HEK293T (cell line): ENCODE results near the gene TTC28.

Source experiments
- FOXK2 ChIP-seq: fragments of 450-650 bp; IDR thresholded peaks from 2 replicates; pipeline ENCODE4 v1.6.1; 2016; ENCODE audit warnings: mild to moderate bottlenecking
- SP1 ChIP-seq: fragments of 450-650 bp; IDR thresholded peaks from 2 replicates; pipeline ENCODE4 v1.6.1; 2017
- TARDBP ChIP-seq: fragments of 450-650 bp; IDR thresholded peaks from 2 replicates; pipeline ENCODE4 v1.6.1; 2016

DNA sequence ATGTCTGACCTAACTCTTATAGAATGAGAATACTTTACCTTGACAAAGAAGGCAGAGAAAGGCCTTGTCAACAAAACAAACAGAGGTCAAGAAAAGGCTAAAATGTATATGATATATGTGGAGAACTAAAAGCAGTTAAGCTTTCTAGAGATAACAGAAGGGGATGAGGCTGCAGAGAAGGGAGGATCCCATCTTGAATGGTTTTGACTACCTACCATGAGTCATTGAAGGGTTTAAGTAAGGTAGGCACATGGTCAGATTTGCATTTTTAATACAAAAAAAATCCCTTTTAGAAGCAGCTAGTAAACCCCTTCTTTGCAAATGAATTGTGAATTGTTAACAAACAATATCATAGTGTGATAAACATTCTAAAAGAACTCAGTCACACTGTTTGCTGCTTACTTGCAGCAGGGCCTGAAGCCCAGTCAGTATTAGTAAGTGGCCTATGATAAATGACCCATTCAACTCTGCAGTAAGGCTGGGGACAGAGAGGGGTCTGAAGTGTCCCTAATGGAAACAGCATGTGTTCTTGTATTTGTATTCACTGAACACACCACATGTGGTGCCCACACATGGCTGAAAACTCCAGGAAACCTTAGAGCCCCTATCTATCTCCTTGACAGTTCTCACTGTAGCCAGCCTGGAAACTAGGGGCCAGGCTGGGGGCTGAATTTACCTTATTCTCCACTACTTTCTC, 431.8 kb downstream of the TTC28 start:
- no peak for TF ChIP-seq SP1
- no peak for TF ChIP-seq TARDBP
- TF ChIP-seq FOXK2, result no peak
